NT2/D1 (cell line): ENCODE data around the gene YAF2.

ENCODE experiments used
- SUZ12 ChIP-seq: IDR thresholded peaks from 2 replicates; pipeline ENCODE4 v1.6.1; 2011; ENCODE audit not compliant: insufficient read length, insufficient read depth; ENCODE audit errors: extremely low read depth
- YY1 ChIP-seq: IDR thresholded peaks from 2 replicates; pipeline ENCODE4 v1.6.1; 2011; ENCODE audit not compliant: insufficient read length, insufficient read depth
- ZNF274 ChIP-seq: IDR thresholded peaks from 2 replicates; pipeline ENCODE4 v1.6.1; 2011; ENCODE audit warnings: mild to moderate bottlenecking, low read depth, low read length

DNA sequence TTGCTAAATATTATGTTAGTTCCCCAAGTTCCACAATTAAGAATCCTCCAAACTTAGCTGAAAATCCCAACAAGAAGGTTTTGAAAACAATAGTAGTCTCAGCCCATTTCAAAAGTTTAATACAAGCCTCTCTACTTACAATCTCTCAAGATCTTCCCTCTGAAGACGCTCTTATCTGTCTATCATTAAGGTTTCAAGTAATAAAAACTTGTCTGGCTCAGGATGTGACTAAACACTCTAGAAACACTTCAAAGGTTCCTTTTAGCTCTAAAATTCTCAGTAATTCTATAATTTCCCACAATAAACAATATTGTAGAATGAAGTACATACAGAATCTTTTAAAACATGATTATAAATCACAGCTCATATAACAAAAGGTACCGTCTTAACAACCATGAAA is 16.3 kb downstream of the YAF2 start:
- TF ChIP-seq SUZ12 (no peak), ZNF274 (no peak), YY1 (no peak)
